Karpas-422 (cell line): ENCODE data around the gene NARS2. TPM values are rescaled to one million over a fixed set of nuclear protein-coding genes. Genes with fewer than 3 reads are reported as not detected.

ENCODE experiments used
- DNase-seq: peaks from one replicate; pipeline ENCODE4 v3.0.0-alpha.2; 2015
- H2AFZ ChIP-seq: fragments of 200-600 bp; sonication (generic); 2 replicates; pipeline ENCODE4 v1.6.1; 2014; ENCODE audit warnings: antibody characterized with exemption, low read length, mixed read lengths
- H3K27ac ChIP-seq: fragments of 200-600 bp; sonication (generic); 2 replicates; pipeline ENCODE4 v1.5.1; 2014; ENCODE audit warnings: mild to moderate bottlenecking, low read length, moderate library complexity
- H3K27me3 ChIP-seq: fragments of 200-600 bp; sonication (generic); 2 replicates; pipeline ENCODE4 v1.6.1; 2014; ENCODE audit warnings: low read length, mixed read lengths
- H3K36me3 ChIP-seq: fragments of 200-600 bp; sonication (generic); 2 replicates; pipeline ENCODE4 v1.6.1; 2014; ENCODE audit warnings: low read length, mixed read lengths; ENCODE audit not compliant: insufficient read depth
- H3K4me1 ChIP-seq: fragments of 200-600 bp; sonication (generic); 2 replicates; pipeline ENCODE4 v1.6.1; 2014; ENCODE audit warnings: mild to moderate bottlenecking, low read length, mixed read lengths
- H3K4me2 ChIP-seq: fragments of 200-600 bp; sonication (generic); 2 replicates; pipeline ENCODE4 v1.6.1; 2014; ENCODE audit warnings: low read length, low read depth, mild to moderate bottlenecking; ENCODE audit not compliant: poor library complexity, severe bottlenecking
- H3K4me3 ChIP-seq: fragments of 200-600 bp; sonication (generic); 2 replicates; pipeline ENCODE4 v1.5.1; 2014; ENCODE audit warnings: mild to moderate bottlenecking, antibody characterized with exemption, low read length, mixed read lengths
- H3K79me2 ChIP-seq: fragments of 200-600 bp; sonication (generic); 2 replicates; pipeline ENCODE4 v1.6.1; 2014; ENCODE audit warnings: mild to moderate bottlenecking, low read length, mixed read lengths
- H3K9ac ChIP-seq: fragments of 200-600 bp; sonication (generic); 2 replicates; pipeline ENCODE4 v1.6.0; 2014; ENCODE audit warnings: low read length
- H3K9me2 ChIP-seq: fragments of 200-600 bp; sonication (generic), shearing (Covaris generic); replicated peaks from 2 replicates; pipeline ENCODE4 v1.6.0; 2014; ENCODE audit warnings: mild to moderate bottlenecking, low read length, moderate library complexity; ENCODE audit not compliant: insufficient read depth
- H3K9me3 ChIP-seq: fragments of 300-700, 200-600 bp; sonication (generic); 2 replicates; pipeline ENCODE4 v1.6.1; 2014; ENCODE audit warnings: low read length, mixed read lengths
- H4K20me1 ChIP-seq: fragments of 200-600 bp; sonication (generic); 2 replicates; pipeline ENCODE4 v1.6.1; 2014; ENCODE audit warnings: mild to moderate bottlenecking, antibody characterized with exemption, low read length, low read depth; ENCODE audit not compliant: insufficient read depth
- total RNA-seq: library from RNA; depleted of rRNA; stranded (reverse); fragments of >200 nt; shearing (Covaris generic); gene quantifications from 2 replicates; pipeline ENCODE4 v1.2.3, GENCODE V29; 2014; ENCODE audit warnings: low replicate concordance

NARS2 gene
- total RNA-seq, 1 experiment from 2014 or later, result 33.3 TPM

GRCh38 chr11:78587446-78587845, 12.8 kb upstream of the NARS2 start:
- Histone ChIP-seq H3K9me2 (no peaks in the 10 kb centered on the region), H3K27me3 (no peaks in the 10 kb centered on the region), H3K4me1 (no peaks in the 10 kb centered on the region), H3K9me3 (peaks cover 8% of the 10 kb centered on the region), H3K36me3 (no peaks in the 10 kb centered on the region), H3K27ac (no peak overlapping the region), H3K9ac (no peak overlapping the region), H3K4me3 (no peak overlapping the region), H3K4me2 (no peak overlapping the region), H3K79me2 (no peaks in the 10 kb centered on the region), H2AFZ (no peak overlapping the region), H4K20me1 (no peaks in the 10 kb centered on the region)
- DNase-seq, result no peak

- Histone ChIP-seq H3K79me2 (no peaks in the 10 kb centered on the region), H3K27ac (no peak overlapping the region), H3K4me1 (no peaks in the 10 kb centered on the region), H2AFZ (no peak overlapping the region), H3K27me3 (no peaks in the 10 kb centered on the region), H3K4me3 (no peak overlapping the region), H3K9me2 (no peaks in the 10 kb centered on the region), H3K4me2 (no peak overlapping the region), H3K9me3 (peaks cover 8% of the 10 kb centered on the region), H3K36me3 (no peaks in the 10 kb centered on the region), H4K20me1 (no peaks in the 10 kb centered on the region), H3K9ac (no peak overlapping the region)
- peak; percentile 76 for DNase-seq
Measured at GRCh38 chr11:78586452-78587046, 11.9 kb upstream of the NARS2 start.

- no peak for DNase-seq
- H3K27ac ChIP-seq, result no peak overlapping the region
Measured at GRCh38 chr11:78583889-78584288, 9.2 kb upstream of the NARS2 start.

GRCh38 chr11:78577495-78577894, 2.8 kb upstream of the NARS2 start:
- Histone ChIP-seq H3K27ac (no peak overlapping the region), H2AFZ (no peak overlapping the region), H3K4me1 (peaks cover 20% of the 10 kb centered on the region), H4K20me1 (no peaks in the 10 kb centered on the region), H3K27me3 (no peaks in the 10 kb centered on the region), H3K4me2 (no peak overlapping the region), H3K4me3 (no peak overlapping the region), H3K9me3 (no peaks in the 10 kb centered on the region), H3K79me2 (peaks cover 21% of the 10 kb centered on the region), H3K36me3 (no peaks in the 10 kb centered on the region), H3K9ac (no peak overlapping the region), H3K9me2 (no peaks in the 10 kb centered on the region)
- DNase-seq, result no peak

More at GRCh38 chr11:78583889-78584288, 9.2 kb upstream of the NARS2 start:
- peaks cover 8% of the 10 kb centered on the region for H3K9me3 ChIP-seq
- no peaks in the 10 kb centered on the region for H3K27me3 ChIP-seq
- no peak overlapping the region for H2AFZ ChIP-seq
- no peaks in the 10 kb centered on the region for H3K9me2 ChIP-seq
- H3K9ac ChIP-seq, result no peak overlapping the region
- no peaks in the 10 kb centered on the region for H3K36me3 ChIP-seq
- no peak overlapping the region for H3K4me2 ChIP-seq
- H3K4me1 ChIP-seq, result no peaks in the 10 kb centered on the region
- H4K20me1 ChIP-seq, result no peaks in the 10 kb centered on the region
- no peaks in the 10 kb centered on the region for H3K79me2 ChIP-seq
- no peak overlapping the region for H3K4me3 ChIP-seq

- Histone ChIP-seq H3K4me2 (no peak overlapping the region), H3K36me3 (peaks cover under 1% of the 10 kb centered on the region; the same call in 1 of the 2 replicates), H3K4me3 (no peak overlapping the region), H3K79me2 (peaks cover 28% of the 10 kb centered on the region), H3K4me1 (peaks cover 22% of the 10 kb centered on the region), H3K27me3 (no peaks in the 10 kb centered on the region), H2AFZ (no peak overlapping the region), H3K9ac (no peak overlapping the region), H3K27ac (no peak overlapping the region), H3K9me2 (no peaks in the 10 kb centered on the region), H3K9me3 (no peaks in the 10 kb centered on the region), H4K20me1 (no peaks in the 10 kb centered on the region)
- no peak for DNase-seq
Measured at GRCh38 chr11:78576549-78577097, 2.0 kb upstream of the NARS2 start.

GRCh38 chr11:78575478-78575877, 814 bp upstream of the NARS2 start:
- Histone ChIP-seq H3K79me2 (peaks cover 38% of the 10 kb centered on the region), H3K4me2 (peak overlapping the region; percentile 81), H3K4me3 (peak overlapping the region; percentile 76), H2AFZ (peak overlapping the region; percentile 98), H3K9ac (peak overlapping the region; percentile 79), H3K27ac (no peak overlapping the region), H3K4me1 (peaks cover 22% of the 10 kb centered on the region), H4K20me1 (no peaks in the 10 kb centered on the region), H3K36me3 (peaks cover 11% of the 10 kb centered on the region), H3K9me2 (no peaks in the 10 kb centered on the region), H3K9me3 (no peaks in the 10 kb centered on the region), H3K27me3 (no peaks in the 10 kb centered on the region)
- no peak for DNase-seq

GRCh38 chr11:78573681-78574080, 983 bp downstream of the NARS2 start:
- H3K79me2 ChIP-seq, result peaks cover 41% of the 10 kb centered on the region
- no peak overlapping the region for H3K27ac ChIP-seq
- peak overlapping the region; percentile 76 for H3K4me3 ChIP-seq
- H3K9me2 ChIP-seq, result no peaks in the 10 kb centered on the region
- H2AFZ ChIP-seq, result no peak overlapping the region
- H3K27me3 ChIP-seq, result no peaks in the 10 kb centered on the region
- peaks cover 14% of the 10 kb centered on the region for H3K36me3 ChIP-seq
- no peaks in the 10 kb centered on the region for H3K9me3 ChIP-seq
- DNase-seq, result no peak
- H3K9ac ChIP-seq, result peak overlapping the region; percentile 79
- H4K20me1 ChIP-seq, result no peaks in the 10 kb centered on the region
- H3K4me1 ChIP-seq, result peaks cover 22% of the 10 kb centered on the region
- H3K4me2 ChIP-seq, result peak overlapping the region; percentile 81

GRCh38 chr11:78573271-78573670, 1.4 kb downstream of the NARS2 start:
- H3K27me3 ChIP-seq, result no peaks in the 10 kb centered on the region
- H3K4me1 ChIP-seq, result peaks cover 22% of the 10 kb centered on the region
- no peak overlapping the region for H3K27ac ChIP-seq
- H3K9me2 ChIP-seq, result no peaks in the 10 kb centered on the region
- no peak for DNase-seq
- peaks cover 41% of the 10 kb centered on the region for H3K79me2 ChIP-seq
- H3K9me3 ChIP-seq, result no peaks in the 10 kb centered on the region
- H4K20me1 ChIP-seq, result no peaks in the 10 kb centered on the region
- peak overlapping the region; percentile 76 for H3K4me3 ChIP-seq
- peaks cover 14% of the 10 kb centered on the region for H3K36me3 ChIP-seq
- no peak overlapping the region for H2AFZ ChIP-seq
- peak overlapping the region; percentile 79 for H3K9ac ChIP-seq
- H3K4me2 ChIP-seq, result peak overlapping the region; percentile 81
